HG02759 (cell line): ENCODE measurements around the gene GET3.
A peak's percentile ranks its signal among the peaks of the same experiment; 100 is the strongest.

Experiments used
- ATAC-seq: cut with Tn5 transposase; IDR thresholded peaks from one replicate; pipeline ENCODE4 v1.9.1; 2021; ENCODE audit warnings: mild to moderate bottlenecking, moderate library complexity; ENCODE audit not compliant: unreplicated experiment

Gene GET3

GRCh38 chr19:12778017-12778904, 41.0 kb downstream of the GET3 start:
- ATAC-seq, result no peak

DNA sequence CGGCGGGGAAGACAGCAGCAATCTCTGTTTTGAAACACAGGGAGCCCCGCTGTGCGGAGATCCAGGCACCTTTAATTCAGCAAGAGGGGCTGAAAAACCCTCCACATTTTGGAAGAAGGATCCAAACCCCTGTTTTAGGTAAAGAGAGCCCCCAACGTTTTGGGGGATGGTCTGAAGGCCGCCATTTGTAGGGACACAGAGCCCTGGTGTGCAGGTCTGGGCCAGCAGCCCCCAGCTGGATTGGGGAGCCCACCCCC, 41.5 kb downstream of the GET3 start:
- ATAC-seq, result no peak

DNA sequence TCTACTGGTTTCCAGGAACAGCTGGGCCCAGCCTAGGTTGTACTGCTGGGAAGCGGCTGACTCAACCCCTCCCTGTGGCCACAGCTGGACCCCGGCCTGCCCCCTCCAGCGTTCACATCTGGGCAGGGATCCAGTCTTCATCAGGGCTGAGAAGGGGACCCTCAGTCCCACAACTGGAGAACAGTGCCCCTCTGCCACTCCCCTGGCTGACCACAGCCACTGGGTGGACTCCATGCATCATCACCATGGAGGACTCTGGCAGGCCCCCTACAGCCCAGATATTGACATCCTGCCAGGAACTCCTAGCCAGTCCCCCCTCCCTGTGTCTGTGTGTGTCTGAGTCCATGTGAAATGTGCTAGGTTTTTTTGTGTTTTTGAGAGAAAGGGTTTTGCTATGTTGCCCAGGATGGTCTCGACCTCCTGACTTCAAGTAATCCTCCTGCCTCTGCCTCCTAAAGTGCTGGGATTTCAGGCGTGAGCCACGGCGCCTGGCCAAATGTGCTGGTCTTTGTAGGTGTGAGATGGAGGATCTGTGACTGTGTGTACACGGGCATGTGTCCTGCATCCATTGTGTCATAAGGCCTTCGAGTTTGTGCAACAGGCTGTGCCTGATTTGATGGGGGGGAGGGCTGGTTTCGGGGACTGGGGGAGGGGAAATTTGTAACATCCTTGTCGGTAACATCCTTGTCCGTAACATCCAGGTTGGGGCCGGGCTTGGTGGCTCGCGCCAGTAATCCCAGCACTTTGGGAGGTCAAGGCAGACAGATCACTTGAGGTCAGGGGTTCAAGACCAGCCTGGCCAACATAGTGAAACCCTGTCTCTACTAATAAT, 42.1 kb downstream of the GET3 start:
- no peak for ATAC-seq

GRCh38 chr19:12782174-12782423, 44.8 kb downstream of the GET3 start:
- peak; percentile 1 for ATAC-seq

DNA sequence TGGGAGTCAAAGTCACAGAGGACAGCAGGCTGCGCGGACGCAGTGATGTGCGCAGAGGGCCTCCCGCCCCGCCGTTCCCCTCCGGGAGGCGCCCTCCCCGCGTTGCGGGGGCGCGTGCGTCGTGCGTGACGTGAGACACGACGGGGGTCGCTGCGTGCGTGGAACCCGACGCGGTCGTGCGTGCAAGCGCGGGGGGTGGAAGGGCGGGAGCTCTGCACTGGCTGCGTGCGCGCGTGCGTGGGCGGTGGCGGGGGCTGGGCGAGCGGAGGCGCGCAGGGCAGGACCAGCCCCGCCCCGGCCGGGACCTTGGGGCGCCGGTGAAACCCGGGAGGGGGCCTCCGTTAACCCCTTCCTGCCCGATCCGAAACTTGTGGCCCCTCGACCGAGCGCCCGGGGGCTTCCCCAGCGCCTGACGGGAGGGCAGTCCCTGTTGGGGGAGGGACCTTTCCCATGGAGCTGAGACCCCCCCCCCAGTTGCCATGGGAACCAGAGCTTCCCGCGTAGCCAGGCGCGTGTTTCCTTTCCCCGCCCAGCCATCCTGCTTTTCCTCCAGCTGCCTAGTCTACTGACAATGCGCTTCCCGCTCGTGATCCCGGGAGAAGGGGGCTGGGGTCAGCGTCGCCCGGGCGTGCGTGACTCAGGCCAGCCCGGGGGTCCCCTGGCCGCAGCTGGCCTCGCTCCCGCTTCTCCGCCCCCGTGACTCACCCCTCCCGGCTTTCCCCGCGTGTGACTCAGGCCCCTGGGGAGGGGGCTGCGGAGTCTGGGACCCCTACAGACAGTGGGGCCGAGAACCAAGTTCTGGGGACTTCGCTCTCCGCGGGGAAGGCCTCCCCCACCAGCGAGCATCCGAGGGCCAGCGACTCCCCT, 45.4 kb downstream of the GET3 start:
- ATAC-seq, result peak; percentile 44

DNA sequence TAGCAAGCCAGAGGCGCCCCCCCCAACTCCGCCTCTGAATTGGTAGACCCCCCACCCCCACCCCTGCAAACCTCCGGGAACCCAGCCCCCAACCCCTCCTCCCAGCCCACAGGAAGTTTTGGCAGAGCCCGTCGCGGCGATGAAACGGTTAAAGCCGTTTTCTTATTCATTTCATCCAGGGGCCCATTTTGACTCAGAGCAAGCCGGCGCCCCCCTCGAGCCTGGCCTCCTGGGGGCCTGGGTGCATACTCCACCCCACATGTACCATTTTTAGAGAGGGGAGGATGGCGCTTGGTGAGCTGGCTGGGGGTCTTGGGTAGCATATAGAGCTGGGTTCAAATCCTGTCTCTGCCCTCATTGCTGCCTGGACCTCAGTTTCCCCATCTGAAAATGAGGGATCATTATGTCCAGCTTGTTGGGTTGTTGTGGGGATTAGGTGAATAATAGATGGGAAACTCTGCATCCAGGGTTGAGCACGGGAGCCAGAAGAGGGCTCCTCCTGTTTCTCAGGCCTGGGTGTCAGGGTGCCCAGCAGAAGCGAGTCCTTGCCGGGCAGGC, 46.1 kb downstream of the GET3 start:
- ATAC-seq, result no peak

DNA sequence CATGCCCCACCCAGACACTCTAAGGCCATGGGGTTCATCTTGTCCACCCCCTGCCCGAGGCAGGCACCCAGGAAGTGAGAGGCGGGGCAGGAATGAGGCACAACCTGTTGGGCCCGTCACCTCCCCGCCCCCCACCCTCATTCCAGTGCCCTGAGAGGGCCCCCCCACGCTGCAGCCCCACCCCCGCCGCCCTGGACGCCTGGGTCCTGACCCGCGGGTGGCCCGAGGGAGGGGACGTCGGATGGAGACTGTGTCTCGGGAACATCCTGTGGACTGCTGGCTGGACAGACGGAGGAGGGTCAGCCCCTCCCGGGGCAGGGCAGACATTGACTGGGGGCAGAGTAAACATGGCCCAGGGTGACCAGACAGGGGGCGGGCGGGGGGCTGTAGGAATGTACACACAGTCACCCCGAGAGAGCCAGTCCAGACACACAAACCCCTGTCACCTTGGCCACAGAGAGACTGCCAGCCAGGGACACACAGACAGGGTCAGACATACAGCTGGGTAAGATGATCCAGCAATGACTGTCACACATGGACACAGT, 46.6 kb downstream of the GET3 start:
- no peak for ATAC-seq

GRCh38 chr19:12784394-12784870, 47.1 kb downstream of the GET3 start:
- ATAC-seq, result no peak

GRCh38 chr19:12784871-12785430, 47.7 kb downstream of the GET3 start:
- ATAC-seq, result no peak

GRCh38 chr19:12785431-12786031, 48.2 kb downstream of the GET3 start:
- ATAC-seq, result no peak

DNA sequence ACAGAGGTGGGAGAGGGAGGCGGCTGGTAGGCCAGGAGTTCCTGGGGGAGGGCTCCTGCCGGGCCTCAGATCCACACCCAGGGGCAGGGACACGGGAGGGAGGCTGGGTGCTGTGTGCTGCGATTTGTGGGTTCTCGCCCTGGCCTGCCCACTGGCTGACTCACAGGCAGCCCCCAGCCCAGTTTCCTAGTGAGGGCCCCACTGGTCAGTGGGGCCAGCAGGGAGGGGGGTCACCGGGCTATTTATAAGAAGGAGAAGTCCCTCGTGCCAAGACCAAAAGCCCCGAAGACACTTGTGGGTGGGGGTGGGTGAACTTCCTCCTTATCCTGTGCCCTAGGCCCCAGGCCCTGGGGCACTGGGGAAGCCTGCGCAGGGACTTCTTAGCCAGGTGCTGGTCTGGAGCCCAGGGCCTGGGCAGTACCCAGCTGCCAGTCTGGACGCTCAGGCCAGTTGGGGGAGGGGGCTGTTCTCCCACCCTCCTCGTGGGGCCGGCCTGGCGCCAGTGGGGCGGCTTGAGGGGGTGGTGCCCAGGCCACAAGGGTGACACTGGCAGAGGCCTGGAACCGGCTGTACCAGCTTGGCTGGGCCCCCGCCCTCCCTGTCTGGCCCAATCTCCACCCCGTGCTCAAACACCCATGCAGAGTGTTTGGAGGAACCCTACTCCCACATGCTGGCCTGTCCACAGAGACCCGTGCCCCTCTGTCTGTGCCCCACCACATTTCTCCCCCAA, 49.0 kb downstream of the GET3 start:
- no peak for ATAC-seq

GRCh38 chr19:12786952-12787351, 49.7 kb downstream of the GET3 start:
- no peak for ATAC-seq

DNA sequence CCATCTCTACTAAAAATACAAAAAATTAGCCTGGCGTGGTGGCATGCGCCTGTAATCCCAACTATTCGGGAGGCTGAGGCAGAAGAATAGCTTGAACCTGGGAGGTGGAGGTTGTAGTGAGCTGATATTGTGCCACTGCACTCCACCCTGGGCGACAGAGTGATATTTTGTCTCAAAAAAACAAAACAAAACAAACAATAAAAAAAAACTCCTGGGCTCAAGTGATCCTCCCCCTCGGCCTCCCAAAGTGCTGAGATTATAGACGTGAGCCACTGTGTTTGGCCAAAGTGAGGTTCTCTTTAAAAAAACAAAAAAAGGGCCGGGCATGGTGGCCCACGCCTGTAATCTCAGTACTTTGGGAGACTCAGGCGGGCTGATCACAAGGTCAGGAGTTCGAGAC, 50.2 kb downstream of the GET3 start:
- no peak for ATAC-seq

- ATAC-seq, result no peak
Observed at GRCh38 chr19:12788042-12788681, 50.9 kb downstream of the GET3 start.

GRCh38 chr19:12788682-12789097, 51.4 kb downstream of the GET3 start:
- no peak for ATAC-seq

- ATAC-seq, result no peak
Observed at GRCh38 chr19:12789098-12789903, 52.0 kb downstream of the GET3 start.

GRCh38 chr19:12789904-12790619, 52.8 kb downstream of the GET3 start:
- ATAC-seq, result peak; percentile 47
